ENCODE results near the gene NMB. TPM values are rescaled to one million over a fixed set of nuclear protein-coding genes. Genes with fewer than 3 reads are reported as not detected.

NMB gene
- total RNA-seq, 1 donor from 2014 or later = 12.3 TPM

DNA sequence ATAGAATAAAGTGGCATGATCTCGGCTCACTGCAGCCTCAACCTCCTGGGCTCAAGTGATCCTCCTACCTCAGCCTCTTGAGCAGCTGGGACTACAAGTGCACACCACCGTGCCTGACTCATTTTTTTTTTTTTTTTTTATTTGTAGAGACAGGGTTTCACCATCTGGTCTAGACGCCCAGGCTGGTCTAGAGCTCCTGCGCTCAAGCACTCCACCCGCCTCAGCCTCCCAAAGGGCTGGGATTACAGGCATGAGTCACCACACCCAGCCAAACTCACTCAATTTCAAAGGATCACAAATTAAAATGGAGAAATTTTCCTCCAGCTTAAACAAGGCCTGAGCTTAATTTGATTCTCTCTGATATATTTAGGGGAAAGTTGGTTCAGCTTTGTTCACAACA, 27.3 kb upstream of the NMB start:
- Histone ChIP-seq H3K9me3 (no peaks in the 10 kb centered on the region), H3K36me3 (peaks cover 0 to 30% of the 10 kb centered on the region in 2 donors), H3K27ac (no peak overlapping the region), H3K27me3 (no peaks in the 10 kb centered on the region), H3K4me1 (no peaks in the 10 kb centered on the region), H3K4me3 (no peak overlapping the region)
- intact Hi-C loops (cut with DNase I) = no loop called here
- TF ChIP-seq POLR2A (IDR thresholded peaks at IDR 0.05) = no peak
- no peak for TF ChIP-seq POLR2AphosphoS5 (IDR thresholded peaks at IDR 0.05; ENCODE audit: insufficient read depth in 1 of 2, low read depth in 1 of 2)
- TF ChIP-seq, protein P1, sequence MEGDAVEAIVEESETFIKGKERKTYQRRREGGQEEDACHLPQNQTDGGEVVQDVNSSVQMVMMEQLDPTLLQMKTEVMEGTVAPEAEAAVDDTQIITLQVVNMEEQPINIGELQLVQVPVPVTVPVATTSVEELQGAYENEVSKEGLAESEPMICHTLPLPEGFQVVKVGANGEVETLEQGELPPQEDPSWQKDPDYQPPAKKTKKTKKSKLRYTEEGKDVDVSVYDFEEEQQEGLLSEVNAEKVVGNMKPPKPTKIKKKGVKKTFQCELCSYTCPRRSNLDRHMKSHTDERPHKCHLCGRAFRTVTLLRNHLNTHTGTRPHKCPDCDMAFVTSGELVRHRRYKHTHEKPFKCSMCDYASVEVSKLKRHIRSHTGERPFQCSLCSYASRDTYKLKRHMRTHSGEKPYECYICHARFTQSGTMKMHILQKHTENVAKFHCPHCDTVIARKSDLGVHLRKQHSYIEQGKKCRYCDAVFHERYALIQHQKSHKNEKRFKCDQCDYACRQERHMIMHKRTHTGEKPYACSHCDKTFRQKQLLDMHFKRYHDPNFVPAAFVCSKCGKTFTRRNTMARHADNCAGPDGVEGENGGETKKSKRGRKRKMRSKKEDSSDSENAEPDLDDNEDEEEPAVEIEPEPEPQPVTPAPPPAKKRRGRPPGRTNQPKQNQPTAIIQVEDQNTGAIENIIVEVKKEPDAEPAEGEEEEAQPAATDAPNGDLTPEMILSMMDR (IDR thresholded peaks at IDR 0.05) = no peak
- no peak for DNase-seq (ENCODE audit: extremely low spot score in 2 of 2)

DNA sequence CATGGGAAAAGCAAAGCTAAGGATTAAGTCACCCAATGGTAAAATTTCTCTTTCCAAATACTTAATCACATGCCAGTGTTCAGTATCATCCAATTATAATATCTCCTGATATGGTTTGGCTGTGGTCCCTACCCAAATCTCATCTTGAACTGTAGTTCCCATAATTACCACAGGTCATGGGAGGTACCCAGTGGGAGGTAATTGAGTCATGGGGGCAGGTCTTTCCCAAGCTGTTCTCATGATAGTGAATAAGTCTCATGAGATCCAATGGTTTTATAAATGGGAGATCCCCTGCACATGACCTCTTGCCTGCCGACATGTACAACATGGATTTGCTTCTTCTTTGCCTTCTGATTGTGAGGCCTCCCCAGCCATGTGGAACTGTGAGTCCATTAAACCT, 26.1 kb upstream of the NMB start:
- no peak for DNase-seq (ENCODE audit: extremely low spot score in 2 of 2)
- H3K4me1 ChIP-seq = no peaks in the 10 kb centered on the region
- intact Hi-C loops (cut with DNase I) = no loop called here
- no peaks in the 10 kb centered on the region for H3K27me3 ChIP-seq
- peaks cover 0 to 28% of the 10 kb centered on the region in 2 donors for H3K36me3 ChIP-seq
- no peaks in the 10 kb centered on the region for H3K9me3 ChIP-seq
- TF ChIP-seq, protein P1 (IDR thresholded peaks at IDR 0.05) = no peak
- TF ChIP-seq POLR2A (IDR thresholded peaks at IDR 0.05) (no peak), POLR2AphosphoS5 (IDR thresholded peaks at IDR 0.05; ENCODE audit: insufficient read depth in 1 of 2, low read depth in 1 of 2) (no peak)
- no peak overlapping the region for H3K4me3 ChIP-seq
- no peak overlapping the region for H3K27ac ChIP-seq

DNA sequence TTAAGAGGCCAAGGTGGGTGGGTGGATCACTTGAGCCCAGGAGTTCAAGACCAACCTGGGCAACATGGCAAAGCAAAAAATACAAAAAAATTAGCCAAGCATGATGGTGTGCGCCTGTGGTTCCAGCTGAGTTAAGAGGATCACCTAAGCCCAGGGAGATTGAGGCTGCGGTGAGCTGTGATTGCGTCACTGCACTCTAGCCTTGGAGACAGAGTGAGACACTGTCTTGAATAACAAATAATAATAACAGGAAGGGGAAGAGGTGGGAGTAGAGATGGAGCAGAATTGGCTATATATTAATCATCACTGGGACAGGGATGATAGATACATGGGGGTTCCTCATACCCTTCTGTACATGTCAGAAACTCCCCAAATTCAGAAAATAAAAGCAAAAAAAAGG, 23.8 kb upstream of the NMB start:
- intact Hi-C loops (cut with DNase I) = no loop called here
- Histone ChIP-seq H3K27ac (no peak overlapping the region), H3K27me3 (no peaks in the 10 kb centered on the region), H3K9me3 (no peaks in the 10 kb centered on the region), H3K4me3 (no peak overlapping the region), H3K36me3 (peaks cover 0 to 22% of the 10 kb centered on the region in 2 donors), H3K4me1 (no peaks in the 10 kb centered on the region)
- DNase-seq (ENCODE audit: extremely low spot score in 2 of 2) = no peak
- TF ChIP-seq, protein P1 (IDR thresholded peaks at IDR 0.05) = no peak

DNA sequence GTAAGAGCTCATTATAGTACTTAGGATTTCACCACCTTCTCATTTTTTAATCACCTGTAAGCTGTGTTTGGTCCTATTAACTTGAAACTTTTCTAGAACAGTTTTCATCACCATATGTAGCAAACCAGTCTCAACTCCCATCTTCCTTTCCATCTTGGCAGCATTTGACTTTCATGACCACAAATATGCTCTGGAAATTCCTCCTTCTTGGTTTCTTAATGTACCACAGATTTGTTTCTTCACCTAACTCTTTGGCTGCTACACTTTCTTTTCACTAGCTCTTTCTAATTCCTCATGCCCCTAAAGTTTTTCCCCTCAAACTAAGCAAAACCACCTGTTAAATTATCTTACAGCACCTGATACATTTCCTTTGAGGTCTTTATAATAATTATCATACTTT, 13.2 kb upstream of the NMB start:
- Histone ChIP-seq H3K4me1 (no peaks in the 10 kb centered on the region), H3K27me3 (no peaks in the 10 kb centered on the region), H3K9me3 (no peaks in the 10 kb centered on the region), H3K4me3 (no peak overlapping the region), H3K27ac (no peak overlapping the region), H3K36me3 (peaks cover 0 to 39% of the 10 kb centered on the region in 2 donors)
- intact Hi-C loops (cut with DNase I) = no loop called here
- TF ChIP-seq, protein P1 (IDR thresholded peaks at IDR 0.05) = no peak
- no peak for TF ChIP-seq POLR2AphosphoS5 (IDR thresholded peaks at IDR 0.05; ENCODE audit: insufficient read depth in 1 of 2, low read depth in 1 of 2)
- TF ChIP-seq POLR2A (IDR thresholded peaks at IDR 0.05) = no peak
- DNase-seq (ENCODE audit: extremely low spot score in 2 of 2) = no peak

DNA sequence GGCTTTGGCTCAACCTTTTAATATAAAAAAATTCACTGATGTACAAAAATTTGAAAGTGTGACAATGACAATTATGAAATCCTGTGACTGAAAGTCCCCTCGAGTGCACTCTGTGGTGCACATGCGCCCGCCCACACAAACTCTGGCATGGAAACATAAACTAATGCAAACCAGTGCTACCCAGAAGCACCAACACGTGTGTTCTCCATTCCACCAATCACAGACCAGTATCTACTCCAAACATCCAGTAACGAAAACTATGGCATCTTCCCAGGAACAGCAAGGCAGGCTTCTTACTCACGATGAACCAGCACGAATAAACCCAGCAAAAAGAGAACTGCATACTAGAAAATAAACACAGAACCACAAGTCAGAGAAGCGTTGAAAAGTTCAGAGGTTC, 11.7 kb upstream of the NMB start:
- Histone ChIP-seq H3K4me1 (no peaks in the 10 kb centered on the region), H3K27ac (no peak overlapping the region), H3K27me3 (no peaks in the 10 kb centered on the region), H3K9me3 (no peaks in the 10 kb centered on the region), H3K36me3 (peaks cover 0 to 44% of the 10 kb centered on the region in 2 donors), H3K4me3 (no peak overlapping the region)
- intact Hi-C loops (cut with DNase I) = no loop called here
- TF ChIP-seq POLR2A (IDR thresholded peaks at IDR 0.05) (no peak), POLR2AphosphoS5 (IDR thresholded peaks at IDR 0.05; ENCODE audit: insufficient read depth in 1 of 2, low read depth in 1 of 2) (no peak)
- TF ChIP-seq, protein P1 (IDR thresholded peaks at IDR 0.05) = no peak
- DNase-seq (ENCODE audit: extremely low spot score in 2 of 2) = no peak
